Measurements from ENCODE around the gene TRAM2. TPM values are rescaled to one million over a fixed set of nuclear protein-coding genes. Genes with fewer than 3 reads are reported as not detected.

TRAM2 gene
- total and polyA plus RNA-seq, 9 of the 15 experiments (the other 6 are each of a cell fraction or from before 2014, with no cell fraction given), result 2.6 to 13.3 (median 8.9) TPM

DNA sequence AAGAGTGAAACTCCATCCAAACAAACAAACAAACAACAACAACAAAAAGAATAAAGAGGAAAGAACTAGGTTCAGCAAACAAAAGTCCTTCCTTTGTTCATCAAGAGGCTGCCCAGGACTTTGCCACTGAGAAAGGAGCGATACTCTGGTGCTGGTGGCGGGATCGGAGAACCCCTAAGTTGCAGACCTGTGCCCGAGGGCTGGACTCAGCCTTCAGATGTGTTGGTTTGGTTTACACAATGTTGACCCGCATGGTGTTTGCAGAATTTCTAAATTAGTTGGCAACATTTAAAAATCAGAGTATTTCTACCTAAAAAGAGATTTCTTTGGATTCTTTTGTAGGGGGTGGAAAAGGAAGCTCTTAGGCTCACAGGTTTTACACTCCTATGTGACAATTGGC is 42.5 kb downstream of the TRAM2 start:
- 0 out of 3 replicates have a peak, but pooled peaks cover 9% of the 10 kb centered on the region for H3K79me2 ChIP-seq (ENCODE audit: control insufficient read depth, insufficient read depth, low read length)
- no TSS peak for BruUV-seq (replicated peaks)
- H3K4me2 ChIP-seq (ENCODE audit: insufficient read depth, low read length), result no peak overlapping the region
- no peaks in the 10 kb centered on the region for H3K9me1 ChIP-seq (ENCODE audit: control insufficient read depth, insufficient read depth, low read length)
- no peak for ATAC-seq
- no peaks in the 10 kb centered on the region for H3K27me3 ChIP-seq (ENCODE audit: control insufficient read depth in 2 of 2, insufficient read depth in 2 of 2, low read length in 2 of 2)
- H3K4me1 ChIP-seq (replicated peaks in 1 of 2; ENCODE audit: control insufficient read depth in 2 of 2, insufficient read depth in 2 of 2, low read length in 2 of 2), result peaks cover 4 to 10% of the 10 kb centered on the region in 2 experiments; a peak in 3 of 5 replicates
- peaks cover 9% of the 10 kb centered on the region; the same call in 1 of the 3 replicates for H3K36me3 ChIP-seq (ENCODE audit: control insufficient read depth, insufficient read depth, low read length)
- 98% methylated on average over 5 of the region's 5 CpGs for WGBS (ENCODE audit: insufficient coverage, low coverage, missing lambda C conversion rate)
- no peak for DNase-seq (ENCODE audit: extremely low read depth in 1 of 4, low spot score in 3 of 4)
- intact Hi-C loops (cut with micrococcal nuclease), result no loop called here
- no peak overlapping the region for H3K9ac ChIP-seq (ENCODE audit: insufficient read depth in 1 of 2, low read depth in 2 of 2, low read length in 2 of 2)
- TF ChIP-seq EP300 (IDR thresholded peaks at IDR 0.05; ENCODE audit: low read length) (no peak), KAT7 (CRISPR knock-in tag; IDR thresholded peaks at IDR 0.05; ENCODE audit: borderline replicate concordance) (no peak)
- TF ChIP-seq, protein P1, sequence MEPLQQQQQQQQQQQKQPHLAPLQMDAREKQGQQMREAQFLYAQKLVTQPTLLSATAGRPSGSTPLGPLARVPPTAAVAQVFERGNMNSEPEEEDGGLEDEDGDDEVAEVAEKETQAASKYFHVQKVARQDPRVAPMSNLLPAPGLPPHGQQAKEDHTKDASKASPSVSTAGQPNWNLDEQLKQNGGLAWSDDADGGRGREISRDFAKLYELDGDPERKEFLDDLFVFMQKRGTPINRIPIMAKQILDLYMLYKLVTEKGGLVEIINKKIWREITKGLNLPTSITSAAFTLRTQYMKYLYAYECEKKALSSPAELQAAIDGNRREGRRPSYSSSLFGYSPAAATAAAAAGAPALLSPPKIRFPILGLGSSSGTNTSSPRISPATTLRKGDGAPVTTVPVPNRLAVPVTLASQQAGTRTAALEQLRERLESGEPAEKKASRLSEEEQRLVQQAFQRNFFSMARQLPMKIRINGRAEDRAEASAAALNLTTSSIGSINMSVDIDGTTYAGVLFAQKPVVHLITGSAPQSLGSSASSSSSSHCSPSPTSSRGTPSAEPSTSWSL (CRISPR knock-in tag; IDR thresholded peaks at IDR 0.05; ENCODE audit: borderline replicate concordance), result no peak
- no peak overlapping the region for H2AFZ ChIP-seq (ENCODE audit: low read depth, low read length)
- H3K9me3 ChIP-seq (replicated peaks; ENCODE audit: control insufficient read depth, insufficient read depth, low read depth, low read length), result no peaks in the 10 kb centered on the region
- no peak for FAIRE-seq
- H3K27ac ChIP-seq (ENCODE audit: extremely low read depth, low read depth, low read length), result no peak overlapping the region
- H3K4me3 ChIP-seq, result no peak overlapping the region
- H4K20me1 ChIP-seq (replicated peaks; ENCODE audit: control insufficient read depth, insufficient read depth, low read length), result no peaks in the 10 kb centered on the region
- in situ Hi-C loops (cut with MboI), result no loop called here
- POLR2A ChIA-PET, result no interaction called here
- CTCF ChIA-PET (ENCODE audit: low intra/inter-chr PET ratio), result no interaction called here

DNA sequence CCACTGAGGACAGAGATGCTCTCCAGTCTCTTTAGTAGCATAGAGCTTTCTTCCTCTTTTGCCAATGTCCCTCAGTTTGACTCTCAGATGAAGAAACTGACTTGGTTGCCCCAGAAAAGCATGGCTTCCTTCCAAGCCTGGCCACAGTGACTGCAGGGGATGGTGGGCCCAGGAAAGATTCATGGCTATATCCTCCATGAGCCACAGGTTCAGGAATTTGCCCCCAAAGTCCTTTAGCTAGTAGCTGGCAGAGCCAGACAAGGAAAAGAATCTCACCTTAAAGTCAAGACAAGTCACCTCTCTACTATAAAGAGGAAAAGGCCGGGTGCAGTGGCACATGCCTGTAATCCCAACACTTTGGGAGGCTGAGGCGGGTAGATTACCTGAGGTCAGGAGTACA is 43.4 kb downstream of the TRAM2 start:
- DNase-seq (ENCODE audit: extremely low read depth in 1 of 4, low spot score in 3 of 4), result no peak
- POLR2A ChIA-PET, result interaction anchor here (0.6 kb wide), 1 partner anchor 1042 kb away, joined by 3 read pairs; no protein-coding TSS in a partner anchor
- Histone ChIP-seq H3K9ac (ENCODE audit: insufficient read depth in 1 of 2, low read depth in 2 of 2, low read length in 2 of 2) (no peak overlapping the region), H3K27me3 (ENCODE audit: control insufficient read depth in 2 of 2, insufficient read depth in 2 of 2, low read length in 2 of 2) (no peaks in the 10 kb centered on the region), H3K27ac (ENCODE audit: extremely low read depth, low read depth, low read length) (no peak overlapping the region), H3K4me1 (replicated peaks in 1 of 2; ENCODE audit: control insufficient read depth in 2 of 2, insufficient read depth in 2 of 2, low read length in 2 of 2) (peaks cover 1 to 4% of the 10 kb centered on the region in 2 experiments; a peak in 3 of 5 replicates), H3K9me1 (ENCODE audit: control insufficient read depth, insufficient read depth, low read length) (no peaks in the 10 kb centered on the region), H3K79me2 (ENCODE audit: control insufficient read depth, insufficient read depth, low read length) (0 out of 3 replicates have a peak, but pooled peaks cover 5% of the 10 kb centered on the region), H3K9me3 (replicated peaks; ENCODE audit: control insufficient read depth, insufficient read depth, low read depth, low read length) (no peaks in the 10 kb centered on the region), H3K4me3 (no peak overlapping the region), H3K36me3 (ENCODE audit: control insufficient read depth, insufficient read depth, low read length) (peaks cover 9% of the 10 kb centered on the region; the same call in 1 of the 3 replicates), H2AFZ (ENCODE audit: low read depth, low read length) (no peak overlapping the region), H4K20me1 (replicated peaks; ENCODE audit: control insufficient read depth, insufficient read depth, low read length) (no peaks in the 10 kb centered on the region), H3K4me2 (ENCODE audit: insufficient read depth, low read length) (no peak overlapping the region)
- in situ Hi-C loops (cut with MboI) (no loop called here), intact Hi-C loops (cut with micrococcal nuclease) (no loop called here)
- CTCF ChIA-PET (ENCODE audit: low intra/inter-chr PET ratio), result no interaction called here
- no peak for FAIRE-seq
- no TSS peak for BruUV-seq (replicated peaks)
- ATAC-seq, result no peak
- WGBS (ENCODE audit: insufficient coverage, low coverage, missing lambda C conversion rate), result 84% methylated on average over 2 of the region's 2 CpGs
- TF ChIP-seq SMC3 (conservative IDR thresholded peaks at IDR 0.05; ENCODE audit: insufficient read depth, low read depth, low read length) (no peak), SNRNP70 (optimal IDR thresholded peaks at IDR 0.05; ENCODE audit: low read depth, low read length) (no peak), CEBPB (tag; IDR thresholded peaks at IDR 0.05) (no peak), CREB1 (IDR thresholded peaks at IDR 0.05) (no peak), CREB1 (CRISPR knock-in tag; IDR thresholded peaks at IDR 0.05) (no peak), FOXK2 (conservative IDR thresholded peaks at IDR 0.05 in 1 of 2, IDR thresholded peaks at IDR 0.05 in 1 of 2; ENCODE audit: low read depth in 2 of 2) (no peak)
- TF ChIP-seq, protein P2, sequence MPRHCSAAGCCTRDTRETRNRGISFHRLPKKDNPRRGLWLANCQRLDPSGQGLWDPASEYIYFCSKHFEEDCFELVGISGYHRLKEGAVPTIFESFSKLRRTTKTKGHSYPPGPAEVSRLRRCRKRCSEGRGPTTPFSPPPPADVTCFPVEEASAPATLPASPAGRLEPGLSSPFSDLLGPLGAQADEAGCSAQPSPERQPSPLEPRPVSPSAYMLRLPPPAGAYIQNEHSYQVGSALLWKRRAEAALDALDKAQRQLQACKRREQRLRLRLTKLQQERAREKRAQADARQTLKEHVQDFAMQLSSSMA (CRISPR knock-in tag; IDR thresholded peaks at IDR 0.05), result no peak
